Gastrocnemius medialis (tissue), 4 donors: ENCODE measurements around the gene FRMD5.

Experiments
- POLR2A ChIP-seq, 2 donors: fragments of 450-650 bp; IDR thresholded peaks; one replicate each; pipeline ENCODE4 v1.6.1; 2017; ENCODE audit warnings: antibody characterized with exemption in 2 of 2, mild to moderate bottlenecking in 2 of 2, moderate library complexity in 2 of 2
- TF ChIP-seq, protein P1 (sequence below), 5 experiments: fragments of 450-650 bp in 3 of 5; fragments of 200-600 bp in 2 of 5; sonication (generic) in 2 of 5; IDR thresholded peaks in 4 of 5; conservative IDR thresholded peaks in 1 of 5; 1 replicate in 4 of 5; 2 replicates in 1 of 5; pipeline ENCODE4 v1.5.1; 2016 to 2019; ENCODE audit warnings: antibody characterized with exemption in 5 of 5, mild to moderate bottlenecking in 3 of 5, moderate library complexity in 3 of 5

DNA sequence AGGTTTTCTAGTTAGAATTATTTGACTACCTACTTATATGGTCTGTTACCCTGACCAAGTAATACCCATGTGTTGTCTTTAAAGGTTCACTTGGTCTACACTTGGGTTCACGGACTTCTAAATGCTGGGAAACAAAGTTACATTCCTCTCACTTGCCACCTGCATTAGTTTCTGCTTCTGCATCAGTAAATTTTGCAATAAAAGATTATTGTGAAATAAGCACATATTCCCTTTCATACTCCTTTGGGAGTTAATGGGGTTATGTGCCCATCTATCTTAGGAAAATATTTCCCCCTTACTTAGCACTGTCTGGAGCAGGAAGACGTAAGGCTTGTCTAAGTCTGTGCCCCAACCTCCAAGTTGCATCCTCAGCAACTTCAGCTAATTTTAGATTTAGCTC, 160.7 kb downstream of the FRMD5 start:
- TF ChIP-seq, protein P1, sequence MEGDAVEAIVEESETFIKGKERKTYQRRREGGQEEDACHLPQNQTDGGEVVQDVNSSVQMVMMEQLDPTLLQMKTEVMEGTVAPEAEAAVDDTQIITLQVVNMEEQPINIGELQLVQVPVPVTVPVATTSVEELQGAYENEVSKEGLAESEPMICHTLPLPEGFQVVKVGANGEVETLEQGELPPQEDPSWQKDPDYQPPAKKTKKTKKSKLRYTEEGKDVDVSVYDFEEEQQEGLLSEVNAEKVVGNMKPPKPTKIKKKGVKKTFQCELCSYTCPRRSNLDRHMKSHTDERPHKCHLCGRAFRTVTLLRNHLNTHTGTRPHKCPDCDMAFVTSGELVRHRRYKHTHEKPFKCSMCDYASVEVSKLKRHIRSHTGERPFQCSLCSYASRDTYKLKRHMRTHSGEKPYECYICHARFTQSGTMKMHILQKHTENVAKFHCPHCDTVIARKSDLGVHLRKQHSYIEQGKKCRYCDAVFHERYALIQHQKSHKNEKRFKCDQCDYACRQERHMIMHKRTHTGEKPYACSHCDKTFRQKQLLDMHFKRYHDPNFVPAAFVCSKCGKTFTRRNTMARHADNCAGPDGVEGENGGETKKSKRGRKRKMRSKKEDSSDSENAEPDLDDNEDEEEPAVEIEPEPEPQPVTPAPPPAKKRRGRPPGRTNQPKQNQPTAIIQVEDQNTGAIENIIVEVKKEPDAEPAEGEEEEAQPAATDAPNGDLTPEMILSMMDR (IDR thresholded peaks at IDR 0.05 in 4 of 5, conservative IDR thresholded peaks at IDR 0.05 in 1 of 5) = no peak
- TF ChIP-seq POLR2A (IDR thresholded peaks at IDR 0.05) = no peak
